Panc1 (cell line): Measurements from ENCODE around the gene LTB. TPM values are rescaled to one million over a fixed set of nuclear protein-coding genes. Genes with fewer than 3 reads are reported as not detected.

ENCODE experiments used
- ATAC-seq: fragments of 200-7000 bp; cut with Tn5 transposase; 2 replicates; pipeline ENCODE4 v1.9.1; 2020; ENCODE audit warnings: mild to moderate bottlenecking, moderate library complexity
- BruUV-seq: library from RNA; stranded (reverse); fragments of 400-500 nt; replicated peaks from 2 replicates; lab custom pipeline; 2021; lab: Mats Ljungman, UMichigan
- CTCF ChIA-PET: fragments of 300-600 bp; sonication (Branson Sonifier 250); formaldehyde crosslinking; loops from one replicate; lab custom pipeline; 2022; ENCODE audit warnings: antibody characterized with exemption; lab: Charles Lee
- POLR2A ChIA-PET: fragments of 300-600 bp; sonication (Branson Sonifier 250); formaldehyde crosslinking; loops from one replicate; lab custom pipeline; 2022; ENCODE audit warnings: antibody characterized with exemption; lab: Charles Lee
- DNase-seq: peaks from one replicate; pipeline ENCODE4 v3.0.0-alpha.2; 2010; ENCODE audit warnings: low read depth, low spot score
- H3K27ac ChIP-seq: 2 replicates; pipeline ENCODE4 v1.5.1; 2011; ENCODE audit warnings: mild to moderate bottlenecking, low read length, inconsistent platforms
- H3K27me3 ChIP-seq: fragments of 200-500 bp; sonication (Bioruptor generic); 2 replicates; pipeline ENCODE4 v1.6.0; 2014; ENCODE audit warnings: low read length, inconsistent platforms; ENCODE audit not compliant: control insufficient read depth, insufficient read depth
- H3K36me3 ChIP-seq: fragments of 200-500 bp; sonication (Bioruptor generic); 2 replicates; pipeline ENCODE4 v1.5.1; 2014; ENCODE audit warnings: inconsistent platforms, mild to moderate bottlenecking, low read length, moderate library complexity; ENCODE audit not compliant: control insufficient read depth, insufficient read depth
- H3K4me1 ChIP-seq: 2 replicates; pipeline ENCODE4 v1.5.1; 2011; ENCODE audit warnings: inconsistent platforms, mild to moderate bottlenecking, low read length, moderate library complexity; ENCODE audit not compliant: control insufficient read depth, insufficient read depth
- H3K4me3 ChIP-seq, 2 experiments: 2 replicates each; pipeline ENCODE4 v1.5.1; 2011 to 2012; ENCODE audit warnings: low read depth in 2 of 2, low read length in 2 of 2, mild to moderate bottlenecking in 2 of 2, inconsistent platforms in 1 of 2, moderate library complexity in 1 of 2
- H3K9me3 ChIP-seq: fragments of 200-500 bp; sonication (Bioruptor generic); 2 replicates; pipeline ENCODE4 v1.5.1; 2014; ENCODE audit warnings: low read depth, mild to moderate bottlenecking, inconsistent platforms, low read length, moderate library complexity; ENCODE audit not compliant: control insufficient read depth, insufficient read depth
- SIN3A ChIP-seq: IDR thresholded peaks from 2 replicates; pipeline ENCODE4 v1.6.1; 2012; ENCODE audit warnings: low read depth, mild to moderate bottlenecking, low read length, moderate library complexity, borderline replicate concordance; ENCODE audit not compliant: insufficient read depth
- TCF7L2 ChIP-seq: IDR thresholded peaks from 2 replicates; pipeline ENCODE4 v1.6.1; 2011; ENCODE audit warnings: mild to moderate bottlenecking, low read depth, low read length, inconsistent platforms
- in situ Hi-C: cut with HindIII; loops from 2 replicates; pipeline ENCODE4 v1.10.0; 2016; ENCODE audit warnings: low sequenced_read_pairs, low pct_unique_long_range_greater_than_20kb
- intact Hi-C: fragments of 100-400 bp; cut with micrococcal nuclease; formaldehyde crosslinking; loops from one replicate; pipeline ENCODE4 v1.10.0; 2022; ENCODE audit not compliant: unreplicated experiment
- total RNA-seq: library from RNA; stranded (reverse); gene quantifications from one replicate; pipeline ENCODE4 v1.2.1, GENCODE V29; 2021; ENCODE audit not compliant: unreplicated experiment
- TF ChIP-seq, protein P1 (sequence below): fragments of 450-650 bp; IDR thresholded peaks from 2 replicates; pipeline ENCODE4 v1.5.1; 2017; ENCODE audit warnings: mild to moderate bottlenecking
- TF ChIP-seq, protein P2 (sequence below), 2 experiments: IDR thresholded peaks; 2 replicates each; pipeline ENCODE4 v1.6.1; 2011 to 2012; ENCODE audit warnings: low read depth in 2 of 2, control low read depth in 1 of 2, low read length in 1 of 2, mild to moderate bottlenecking in 1 of 2, moderate library complexity in 1 of 2; ENCODE audit not compliant: insufficient read depth in 1 of 2

Gene LTB
- total RNA-seq, 1 experiment from 2014 or later = 3.7 TPM

DNA sequence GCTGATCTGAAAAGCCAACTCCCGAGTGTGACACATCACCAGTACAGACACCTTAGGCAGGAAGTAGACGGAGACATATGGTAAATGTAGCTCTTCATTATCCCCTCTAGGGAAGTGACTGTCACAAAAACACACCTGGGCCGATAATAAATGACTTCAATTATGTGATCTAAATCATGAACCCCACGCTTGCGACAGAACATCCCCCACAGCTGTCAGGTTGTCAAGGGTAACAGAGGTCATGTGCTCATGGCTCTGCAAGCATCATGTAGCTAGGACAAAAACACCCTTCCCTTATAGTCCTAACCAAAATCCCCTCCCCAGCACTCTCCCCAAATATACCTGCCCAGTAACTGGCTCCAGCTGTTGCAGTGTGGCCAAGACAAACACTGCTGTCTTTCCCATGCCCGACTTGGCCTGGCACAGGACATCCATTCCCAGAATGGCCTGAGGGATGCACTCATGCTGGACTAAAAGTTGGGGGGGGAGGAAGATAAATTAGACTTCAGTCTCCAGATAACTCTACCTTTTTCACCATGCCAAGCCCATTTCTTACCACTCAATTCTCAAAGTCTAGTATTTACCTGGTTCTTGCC lies 43.3 kb downstream of the LTB start:
- in situ Hi-C loops (no loop called here), intact Hi-C loops (no loop called here)
- POLR2A ChIA-PET = interaction anchor here (0.5 kb wide), 1 partner anchor 20 kb away, joined by 4 read pairs; no protein-coding TSS in a partner anchor
- Histone ChIP-seq H3K4me3 (peak overlapping the region; percentile 54 to 98), H3K36me3 (peaks cover 39% of the 10 kb centered on the region), H3K27ac (no peak overlapping the region; the same call in 1 of the 2 replicates), H3K27me3 (no peaks in the 10 kb centered on the region), H3K9me3 (no peaks in the 10 kb centered on the region), H3K4me1 (peaks cover 19% of the 10 kb centered on the region)
- BruUV-seq = no TSS peak
- no peak for TF ChIP-seq TCF7L2
- no peak for DNase-seq
- ATAC-seq = no peak
- CTCF ChIA-PET = no interaction called here

DNA sequence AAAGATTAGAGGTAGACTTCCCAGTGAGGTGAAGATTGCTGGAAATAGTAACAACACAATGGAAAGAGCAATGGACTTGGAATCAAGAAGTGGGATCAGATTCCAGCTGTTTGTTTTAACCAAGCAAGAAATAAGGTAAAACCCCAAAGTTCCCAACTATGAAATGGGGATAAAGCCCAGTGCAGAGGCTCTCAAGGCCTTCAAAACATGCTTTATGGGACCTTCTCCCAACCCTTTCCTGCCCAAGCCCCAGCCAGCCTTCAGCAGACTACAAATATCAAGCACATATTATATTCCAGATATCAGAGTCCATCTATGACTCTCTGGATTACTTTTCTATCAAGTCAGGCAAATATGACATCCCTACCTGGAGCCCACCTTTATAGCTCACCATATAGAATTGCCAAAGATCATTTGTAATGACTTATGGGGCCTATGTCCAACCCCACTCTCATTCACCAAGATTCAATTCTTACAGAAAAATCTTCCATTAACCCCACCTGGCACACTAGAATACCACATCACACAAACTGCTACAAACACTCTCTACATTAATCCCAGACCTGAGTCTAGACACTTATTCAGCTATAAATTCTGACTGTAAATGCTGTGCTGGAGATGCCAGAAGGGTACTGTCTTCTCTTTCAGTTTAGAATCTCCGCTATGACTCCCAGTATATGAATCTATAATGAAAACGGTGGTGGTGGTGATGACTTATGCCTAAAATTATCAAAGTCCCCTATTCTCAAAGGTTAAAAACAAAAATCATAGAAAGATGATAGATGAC lies 46.5 kb downstream of the LTB start:
- ChIA-PET CTCF (interaction anchor here (0.6 kb wide), 2 partner anchors 45 to 85 kb away, joined by 3 to 6 read pairs; no protein-coding TSS in a partner anchor), POLR2A (interaction anchor here (0.9 kb wide), 1 partner anchor 38 kb away, joined by 3 read pairs; no protein-coding TSS in a partner anchor)
- no peak overlapping the region for H3K27ac ChIP-seq
- no TSS peak for BruUV-seq
- no peak overlapping the region for H3K4me3 ChIP-seq
- intact Hi-C loops (no loop called here), in situ Hi-C loops (no loop called here)
- H3K27me3 ChIP-seq = no peaks in the 10 kb centered on the region
- no peak for TF ChIP-seq TCF7L2
- no peaks in the 10 kb centered on the region for H3K9me3 ChIP-seq
- H3K36me3 ChIP-seq = peaks cover 49% of the 10 kb centered on the region
- ATAC-seq = no peak
- DNase-seq = no peak
- H3K4me1 ChIP-seq = peaks cover 14% of the 10 kb centered on the region

DNA sequence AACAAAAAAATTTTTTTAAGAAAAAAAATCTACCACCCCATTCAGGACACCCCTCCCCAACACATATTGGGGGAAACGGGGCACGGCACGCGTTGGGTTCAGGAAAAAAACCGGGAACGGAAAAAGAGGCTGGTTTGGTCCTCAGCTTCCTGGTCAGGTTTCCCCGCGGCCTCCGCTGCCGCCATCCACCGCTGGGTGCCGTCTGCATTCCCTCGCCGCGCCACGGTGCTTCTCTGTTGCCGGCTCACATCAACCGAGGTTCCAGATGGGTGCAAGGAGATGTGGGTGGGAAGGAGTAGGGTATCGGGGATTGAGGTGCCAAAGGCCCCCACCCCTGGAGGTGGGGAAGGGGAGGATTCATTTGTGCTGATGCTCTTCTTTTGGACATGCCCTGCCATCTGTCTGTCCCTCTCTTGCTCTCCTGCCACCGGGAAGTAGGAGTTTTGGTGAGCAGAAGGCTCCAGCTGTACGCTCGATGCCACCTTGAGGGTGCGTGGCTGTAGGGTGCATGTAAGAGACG lies 47.6 kb downstream of the LTB start:
- Histone ChIP-seq H3K27ac (no peak overlapping the region), H3K4me1 (peaks cover 11% of the 10 kb centered on the region), H3K27me3 (no peaks in the 10 kb centered on the region), H3K9me3 (no peaks in the 10 kb centered on the region), H3K4me3 (no peak overlapping the region), H3K36me3 (peaks cover 52% of the 10 kb centered on the region)
- ATAC-seq (no peak), DNase-seq (no peak)
- in situ Hi-C loops = no loop called here
- TF ChIP-seq SIN3A (no peak), TCF7L2 (no peak)
- TF ChIP-seq, protein P1, sequence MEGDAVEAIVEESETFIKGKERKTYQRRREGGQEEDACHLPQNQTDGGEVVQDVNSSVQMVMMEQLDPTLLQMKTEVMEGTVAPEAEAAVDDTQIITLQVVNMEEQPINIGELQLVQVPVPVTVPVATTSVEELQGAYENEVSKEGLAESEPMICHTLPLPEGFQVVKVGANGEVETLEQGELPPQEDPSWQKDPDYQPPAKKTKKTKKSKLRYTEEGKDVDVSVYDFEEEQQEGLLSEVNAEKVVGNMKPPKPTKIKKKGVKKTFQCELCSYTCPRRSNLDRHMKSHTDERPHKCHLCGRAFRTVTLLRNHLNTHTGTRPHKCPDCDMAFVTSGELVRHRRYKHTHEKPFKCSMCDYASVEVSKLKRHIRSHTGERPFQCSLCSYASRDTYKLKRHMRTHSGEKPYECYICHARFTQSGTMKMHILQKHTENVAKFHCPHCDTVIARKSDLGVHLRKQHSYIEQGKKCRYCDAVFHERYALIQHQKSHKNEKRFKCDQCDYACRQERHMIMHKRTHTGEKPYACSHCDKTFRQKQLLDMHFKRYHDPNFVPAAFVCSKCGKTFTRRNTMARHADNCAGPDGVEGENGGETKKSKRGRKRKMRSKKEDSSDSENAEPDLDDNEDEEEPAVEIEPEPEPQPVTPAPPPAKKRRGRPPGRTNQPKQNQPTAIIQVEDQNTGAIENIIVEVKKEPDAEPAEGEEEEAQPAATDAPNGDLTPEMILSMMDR = no peak
- TF ChIP-seq, protein P2, sequence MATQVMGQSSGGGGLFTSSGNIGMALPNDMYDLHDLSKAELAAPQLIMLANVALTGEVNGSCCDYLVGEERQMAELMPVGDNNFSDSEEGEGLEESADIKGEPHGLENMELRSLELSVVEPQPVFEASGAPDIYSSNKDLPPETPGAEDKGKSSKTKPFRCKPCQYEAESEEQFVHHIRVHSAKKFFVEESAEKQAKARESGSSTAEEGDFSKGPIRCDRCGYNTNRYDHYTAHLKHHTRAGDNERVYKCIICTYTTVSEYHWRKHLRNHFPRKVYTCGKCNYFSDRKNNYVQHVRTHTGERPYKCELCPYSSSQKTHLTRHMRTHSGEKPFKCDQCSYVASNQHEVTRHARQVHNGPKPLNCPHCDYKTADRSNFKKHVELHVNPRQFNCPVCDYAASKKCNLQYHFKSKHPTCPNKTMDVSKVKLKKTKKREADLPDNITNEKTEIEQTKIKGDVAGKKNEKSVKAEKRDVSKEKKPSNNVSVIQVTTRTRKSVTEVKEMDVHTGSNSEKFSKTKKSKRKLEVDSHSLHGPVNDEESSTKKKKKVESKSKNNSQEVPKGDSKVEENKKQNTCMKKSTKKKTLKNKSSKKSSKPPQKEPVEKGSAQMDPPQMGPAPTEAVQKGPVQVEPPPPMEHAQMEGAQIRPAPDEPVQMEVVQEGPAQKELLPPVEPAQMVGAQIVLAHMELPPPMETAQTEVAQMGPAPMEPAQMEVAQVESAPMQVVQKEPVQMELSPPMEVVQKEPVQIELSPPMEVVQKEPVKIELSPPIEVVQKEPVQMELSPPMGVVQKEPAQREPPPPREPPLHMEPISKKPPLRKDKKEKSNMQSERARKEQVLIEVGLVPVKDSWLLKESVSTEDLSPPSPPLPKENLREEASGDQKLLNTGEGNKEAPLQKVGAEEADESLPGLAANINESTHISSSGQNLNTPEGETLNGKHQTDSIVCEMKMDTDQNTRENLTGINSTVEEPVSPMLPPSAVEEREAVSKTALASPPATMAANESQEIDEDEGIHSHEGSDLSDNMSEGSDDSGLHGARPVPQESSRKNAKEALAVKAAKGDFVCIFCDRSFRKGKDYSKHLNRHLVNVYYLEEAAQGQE (IDR thresholded peaks at IDR 0.05; ENCODE audit: insufficient read depth in 1 of 2, low read depth in 2 of 2, low read length in 1 of 2) = no peak
- no TSS peak for BruUV-seq
- CTCF ChIA-PET = no interaction called here
- intact Hi-C loops = no loop called here
- POLR2A ChIA-PET = no interaction called here
